HG03139 (cell line): ENCODE measurements around the gene FBXO39.
"Not testable (repeated sequence)": the region's sequence is repeated elsewhere in the genome, so short reads cannot be mapped to it uniquely, and the experiment has no call there.

Experiments used
- ATAC-seq: cut with Tn5 transposase; IDR thresholded peaks from one replicate; pipeline ENCODE4 v1.9.1; 2021; ENCODE audit not compliant: unreplicated experiment

The FBXO39 gene

DNA sequence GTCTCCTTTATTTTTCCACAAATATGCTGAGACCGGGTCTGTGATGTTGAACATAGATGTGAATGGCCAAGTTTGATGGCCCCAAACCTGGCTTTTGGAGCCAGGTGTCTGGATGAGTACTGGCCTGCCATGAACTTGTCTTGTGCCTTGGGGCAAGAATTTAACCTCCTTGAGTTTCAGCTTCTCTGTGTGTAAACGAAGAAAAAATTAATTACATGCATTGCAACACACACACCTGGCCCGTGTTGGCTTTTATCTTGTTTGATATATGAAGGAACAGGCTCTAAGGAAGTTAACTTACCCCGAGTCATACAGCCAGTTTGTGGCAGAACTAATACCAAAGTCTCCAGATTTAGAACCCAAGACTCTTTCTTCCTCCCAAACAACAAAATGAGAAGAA lies 13.1 kb downstream of the FBXO39 start:
- ATAC-seq: no peak

DNA sequence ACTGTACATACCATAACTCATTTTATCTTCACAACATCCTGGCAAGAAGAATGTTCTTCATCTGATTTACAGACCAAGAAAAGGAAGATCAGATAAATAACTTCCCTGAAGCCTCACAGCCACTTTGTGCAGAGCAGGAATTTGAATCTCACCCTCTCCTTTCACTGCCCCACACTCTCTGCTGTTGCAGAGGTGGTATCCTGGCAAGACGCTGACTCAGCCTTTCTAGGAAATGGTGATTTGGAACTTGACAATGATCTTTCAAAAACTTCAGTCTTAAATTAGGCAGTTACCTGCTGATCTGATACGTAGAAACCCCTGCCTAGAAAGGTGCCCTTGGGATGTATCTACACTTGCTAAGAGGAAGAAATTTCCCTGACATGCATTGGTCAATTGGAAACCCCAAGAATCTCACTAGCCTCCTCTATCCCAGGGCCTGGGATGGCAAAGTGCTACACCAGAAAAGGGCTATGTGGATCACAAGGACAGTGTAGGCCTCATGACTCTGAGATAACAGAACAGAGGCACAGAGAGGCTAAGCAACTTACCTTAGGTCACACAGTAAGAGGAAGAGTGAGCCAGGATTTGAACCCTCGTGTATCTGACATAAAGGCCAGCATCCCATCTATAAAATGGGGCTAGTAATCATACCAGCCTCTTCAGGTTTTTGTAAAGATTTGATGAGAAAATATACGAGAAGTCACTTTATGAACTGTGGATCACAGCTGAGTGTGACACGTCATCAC lies 17.9 kb downstream of the FBXO39 start:
- ATAC-seq: no peak

DNA sequence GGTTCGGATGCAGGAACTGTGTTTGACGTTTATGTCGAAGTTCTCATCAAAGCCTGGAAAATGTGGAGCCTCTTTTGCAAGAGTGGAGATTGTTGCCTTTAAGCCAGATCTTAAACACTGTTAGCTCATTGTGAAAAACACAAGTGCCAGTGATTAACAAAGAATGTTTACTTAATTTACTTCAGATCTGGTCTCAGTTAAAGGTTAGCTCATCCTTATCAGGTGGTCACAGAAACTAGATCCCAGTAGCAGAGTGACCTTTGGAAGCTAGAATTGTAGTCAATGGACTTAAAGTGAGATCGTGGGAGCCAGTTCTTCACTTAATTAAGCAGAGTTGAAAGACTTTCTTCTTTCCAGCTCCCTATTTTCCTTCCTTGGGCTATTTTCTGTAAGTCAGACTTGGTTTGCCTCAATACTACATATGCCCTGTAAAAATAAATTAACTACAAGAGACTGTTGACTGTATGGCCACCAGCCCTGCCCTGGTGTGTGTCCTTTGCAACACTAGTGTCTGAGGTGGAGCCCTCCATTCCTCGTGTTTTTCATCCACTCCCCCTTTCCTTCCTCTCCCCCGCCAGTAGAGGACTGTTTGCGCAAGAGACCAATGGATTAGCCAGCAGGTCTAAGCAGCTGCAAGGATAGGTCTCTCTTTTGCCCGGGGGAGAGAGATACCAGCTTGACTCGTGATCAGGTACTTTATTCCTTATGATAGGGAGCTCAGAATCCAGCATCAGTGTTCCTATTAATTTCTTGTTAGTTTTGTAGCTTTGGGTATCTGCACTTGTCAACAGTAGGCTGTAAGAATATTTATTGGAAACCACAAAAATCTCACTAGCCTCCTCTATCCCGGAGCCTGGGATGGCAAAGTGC lies 20.2 kb downstream of the FBXO39 start:
- no peak for ATAC-seq

DNA sequence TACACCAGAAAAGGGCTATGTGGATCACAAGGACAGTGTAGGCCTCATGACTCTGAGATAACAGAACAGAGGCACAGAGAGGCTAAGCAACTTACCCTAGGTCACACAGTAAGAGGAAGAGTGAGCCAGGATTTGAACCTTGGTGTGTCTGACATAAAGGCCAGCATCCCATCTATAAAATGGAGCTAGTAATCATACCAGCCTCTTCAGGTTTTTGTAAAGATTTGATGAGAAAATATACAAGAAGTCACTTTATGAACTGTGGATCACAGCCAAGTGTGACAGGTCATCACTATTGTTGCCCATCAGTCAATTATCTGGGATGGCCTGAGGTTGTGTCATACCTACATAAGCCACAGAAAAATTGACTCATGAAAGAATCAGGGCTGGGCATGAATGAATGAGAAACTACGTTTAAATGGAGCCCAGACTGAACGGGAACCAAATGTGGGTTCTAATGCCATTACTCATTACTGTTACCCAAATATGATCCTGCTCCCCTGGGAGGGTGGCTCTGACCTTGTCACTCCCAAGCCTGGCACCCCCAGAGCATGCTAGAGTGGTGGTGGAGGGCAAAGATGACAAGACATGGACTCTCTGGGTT lies 21.0 kb downstream of the FBXO39 start:
- ATAC-seq: no peak

DNA sequence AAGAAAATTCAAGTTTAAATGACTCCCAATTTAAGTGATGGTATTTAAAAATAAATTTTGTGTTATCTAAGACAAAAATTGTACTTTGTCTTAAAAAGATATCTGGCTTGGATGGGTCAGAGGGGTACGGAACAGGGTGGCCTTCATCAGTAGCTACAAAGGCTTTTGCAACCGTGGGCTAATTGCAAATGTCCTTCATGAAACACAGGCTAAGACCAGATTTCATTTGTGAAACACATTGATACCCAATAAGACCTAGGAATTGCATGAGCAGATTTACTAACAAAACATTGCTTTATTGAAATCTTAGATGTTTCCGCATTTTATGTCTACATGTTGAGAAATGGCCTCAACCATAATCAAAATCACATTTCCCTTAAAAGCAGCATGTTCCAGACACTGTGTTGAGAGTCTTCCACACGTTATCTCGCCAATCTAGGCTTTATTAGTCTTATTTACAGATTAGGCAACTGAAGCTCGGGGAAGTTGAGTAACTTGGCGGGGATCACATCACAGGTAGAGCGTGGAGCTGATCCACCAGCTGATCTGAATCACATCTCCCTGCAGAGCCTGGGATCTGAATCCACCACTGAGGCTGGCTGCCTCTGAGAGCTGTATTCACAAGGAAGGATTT lies 21.8 kb downstream of the FBXO39 start:
- ATAC-seq: no peak

DNA sequence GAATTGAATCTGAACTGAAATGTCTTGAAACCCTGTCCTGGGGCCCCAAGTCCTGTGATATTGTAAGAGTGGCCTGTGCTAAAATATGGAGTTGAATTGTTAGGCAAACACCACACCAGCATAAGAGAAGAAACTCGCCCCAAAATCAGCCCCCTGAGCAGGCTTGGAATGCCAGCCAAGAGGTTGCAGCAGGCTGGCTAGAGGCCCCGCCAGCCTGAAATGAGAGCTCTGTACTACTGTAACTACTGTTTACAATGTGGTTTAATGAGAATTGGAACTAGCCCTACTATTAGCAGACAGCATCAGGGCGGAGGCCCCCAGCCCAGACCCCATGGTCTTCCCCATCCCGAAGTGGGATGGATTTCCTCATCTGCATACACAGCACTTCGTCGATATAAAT lies 23.7 kb downstream of the FBXO39 start:
- no peak for ATAC-seq

DNA sequence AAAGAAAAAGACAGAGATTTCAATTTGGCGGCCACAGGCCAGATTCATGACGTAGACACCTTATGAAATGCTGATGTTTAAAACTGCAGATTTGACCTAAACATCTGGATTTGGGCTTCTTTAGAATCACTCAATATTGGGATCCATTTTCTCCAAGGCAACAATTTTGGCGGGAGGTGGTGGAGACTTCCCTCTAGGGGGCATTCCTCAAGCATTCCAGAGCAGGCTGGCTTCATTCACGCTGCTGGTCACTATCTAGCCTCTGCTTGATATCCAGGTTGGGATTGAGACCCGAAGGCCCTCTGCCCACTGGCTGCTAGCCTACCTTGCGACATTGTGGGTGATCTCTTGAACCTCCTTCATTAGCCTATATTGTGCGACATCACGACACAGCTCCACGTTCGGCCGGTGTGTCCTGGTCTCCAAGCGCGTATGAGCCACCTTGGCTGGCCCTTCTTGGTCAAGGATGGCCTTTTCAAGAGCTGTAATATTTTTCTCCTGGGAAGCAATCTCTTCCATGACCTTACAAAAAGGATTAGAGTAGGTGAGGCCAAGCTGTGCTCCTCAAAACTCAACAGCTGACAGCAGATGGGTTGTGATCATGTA lies 24.5 kb downstream of the FBXO39 start:
- no peak for ATAC-seq

DNA sequence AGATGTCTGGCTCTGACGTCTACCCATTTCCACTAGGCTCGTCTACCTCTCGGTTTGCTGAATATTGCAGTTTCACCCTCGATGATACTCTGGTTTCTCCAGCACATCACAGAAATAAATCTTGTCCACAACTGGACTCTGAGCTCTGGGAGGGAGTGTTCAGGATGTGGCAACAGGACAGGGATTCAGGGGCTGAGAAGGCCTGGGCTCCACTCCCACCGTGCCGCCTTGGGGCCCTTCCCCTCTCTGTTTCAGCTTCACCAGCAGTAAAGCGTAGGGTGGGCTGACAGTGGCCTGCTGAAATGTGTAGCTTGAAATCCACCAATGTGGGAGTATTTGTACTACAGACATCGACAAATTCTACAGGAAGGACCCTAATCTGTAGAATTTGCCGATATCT lies 35.5 kb downstream of the FBXO39 start:
- ATAC-seq: no peak

DNA sequence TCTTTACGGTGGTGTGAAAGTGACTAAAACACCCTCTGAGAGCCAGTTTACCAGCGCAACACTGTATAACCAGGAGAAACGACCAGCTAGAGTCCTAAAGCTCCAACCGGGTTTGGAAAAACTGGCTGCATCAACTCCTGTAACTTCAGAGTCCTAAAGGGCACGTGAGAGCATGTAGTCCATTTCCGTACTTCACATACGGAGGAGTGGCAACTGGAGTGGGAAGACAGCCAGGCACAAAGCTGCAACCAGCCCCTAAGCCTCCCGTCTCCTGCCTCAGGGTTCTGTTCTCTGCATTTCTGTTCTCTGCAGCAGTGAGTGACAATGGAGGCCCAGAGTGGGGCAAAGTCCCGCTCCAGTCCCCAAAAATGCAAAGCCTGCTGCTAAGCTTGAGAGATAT lies 36.3 kb downstream of the FBXO39 start:
- no peak for ATAC-seq

DNA sequence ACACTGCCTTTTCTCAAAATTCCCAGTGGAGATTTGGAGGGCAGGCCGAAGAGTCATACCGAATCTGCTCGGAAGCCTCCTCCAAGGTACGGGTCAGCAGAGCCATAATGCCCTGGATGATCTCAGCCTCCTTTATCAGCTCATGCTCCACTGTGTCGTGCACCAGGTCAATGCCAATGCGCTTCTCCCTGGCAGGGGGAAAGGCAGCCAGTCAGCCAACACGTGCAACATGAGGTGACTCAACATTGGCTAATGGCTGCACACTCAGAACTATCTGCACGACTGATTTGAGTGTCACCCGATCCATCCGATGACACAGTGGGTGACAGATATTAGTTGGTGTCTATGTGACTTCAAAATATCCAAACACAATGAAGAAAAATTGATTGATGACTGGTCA lies 39.8 kb downstream of the FBXO39 start:
- no peak for ATAC-seq

DNA sequence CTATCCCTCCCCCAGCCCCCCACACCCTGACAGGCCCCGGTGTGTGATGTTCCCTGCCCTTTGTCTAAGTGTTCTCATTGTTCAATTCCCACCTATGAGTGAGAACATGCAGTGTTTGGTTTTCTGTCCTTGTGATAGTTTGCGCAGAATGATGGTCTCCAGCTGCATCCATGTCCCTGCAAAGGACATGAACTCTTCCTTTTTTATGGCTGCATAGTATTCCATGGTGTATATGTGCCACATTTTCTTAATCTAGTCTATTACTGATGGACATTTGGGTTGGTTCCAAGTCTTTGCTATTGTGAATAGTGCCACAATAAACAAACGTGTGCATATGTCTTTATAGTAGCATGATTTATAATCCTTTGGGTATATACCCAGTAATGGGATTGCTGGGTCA lies 40.4 kb downstream of the FBXO39 start:
- ATAC-seq: not testable (repeated sequence)

DNA sequence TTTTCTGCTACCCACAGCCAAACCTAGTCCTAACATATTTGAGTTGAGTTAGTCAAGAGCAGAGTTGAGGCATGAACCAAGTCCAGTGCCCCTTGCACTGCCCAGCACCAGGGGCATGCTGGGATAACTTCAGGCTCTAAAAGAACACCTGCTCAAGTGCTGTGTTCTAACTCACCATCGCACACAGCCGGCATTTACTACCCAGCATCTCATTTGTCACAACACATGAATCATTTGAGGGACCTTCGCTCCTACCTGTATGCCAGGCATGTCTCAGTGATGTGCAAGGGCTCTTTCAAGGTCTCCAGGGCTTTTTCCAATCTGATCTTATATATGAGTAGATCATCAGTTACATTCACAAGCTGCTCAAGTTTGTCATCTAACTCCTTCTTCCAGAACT lies 42.9 kb downstream of the FBXO39 start:
- no peak for ATAC-seq

DNA sequence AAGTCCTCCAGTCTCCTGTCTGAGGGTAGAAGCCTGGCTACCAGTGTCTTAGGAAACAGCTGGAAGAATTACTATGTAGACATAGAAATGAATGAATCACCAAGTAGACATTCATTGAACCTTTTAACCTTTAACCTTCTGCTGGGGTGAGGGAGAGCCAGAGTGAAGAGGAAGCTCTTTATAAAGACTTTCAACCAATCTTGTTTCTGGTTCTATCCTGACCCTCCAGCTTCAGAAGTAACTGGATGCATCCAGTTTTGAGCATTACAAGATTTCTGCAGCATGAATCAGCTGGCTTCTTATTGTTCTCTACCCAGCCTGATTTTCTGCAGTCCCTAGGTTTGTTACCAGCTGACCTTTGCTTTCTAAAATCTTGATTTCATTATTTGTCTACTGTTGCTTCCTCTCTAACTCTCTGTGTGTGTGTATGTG lies 47.0 kb downstream of the FBXO39 start:
- ATAC-seq: no peak

DNA sequence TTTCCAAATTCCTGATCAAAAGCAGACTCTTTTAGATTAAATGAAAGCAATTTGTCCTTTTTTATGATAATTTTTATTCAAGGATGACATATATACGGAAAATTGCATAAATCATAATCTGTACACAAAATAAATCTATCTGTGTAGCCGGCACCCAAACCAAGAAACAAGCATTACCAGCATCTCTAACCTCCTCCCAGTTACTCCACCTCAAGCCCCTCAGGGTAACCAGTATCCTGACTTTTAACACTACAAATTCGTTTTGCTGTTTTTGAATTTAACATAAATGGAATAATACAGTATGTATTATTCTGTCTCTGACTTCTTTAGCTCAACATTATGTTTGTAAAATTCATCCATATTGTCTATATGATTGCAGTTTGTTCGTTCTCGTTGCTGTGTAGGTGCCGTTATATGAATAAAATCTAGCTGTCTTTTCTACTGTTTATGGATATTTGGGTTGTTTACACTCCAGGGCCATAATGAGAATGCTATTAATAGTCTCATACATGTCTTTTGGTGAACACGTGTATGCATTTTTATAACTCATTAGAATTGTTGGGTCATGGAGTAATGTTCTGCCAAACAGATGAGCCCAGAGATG lies 54.5 kb downstream of the FBXO39 start:
- no peak for ATAC-seq

DNA sequence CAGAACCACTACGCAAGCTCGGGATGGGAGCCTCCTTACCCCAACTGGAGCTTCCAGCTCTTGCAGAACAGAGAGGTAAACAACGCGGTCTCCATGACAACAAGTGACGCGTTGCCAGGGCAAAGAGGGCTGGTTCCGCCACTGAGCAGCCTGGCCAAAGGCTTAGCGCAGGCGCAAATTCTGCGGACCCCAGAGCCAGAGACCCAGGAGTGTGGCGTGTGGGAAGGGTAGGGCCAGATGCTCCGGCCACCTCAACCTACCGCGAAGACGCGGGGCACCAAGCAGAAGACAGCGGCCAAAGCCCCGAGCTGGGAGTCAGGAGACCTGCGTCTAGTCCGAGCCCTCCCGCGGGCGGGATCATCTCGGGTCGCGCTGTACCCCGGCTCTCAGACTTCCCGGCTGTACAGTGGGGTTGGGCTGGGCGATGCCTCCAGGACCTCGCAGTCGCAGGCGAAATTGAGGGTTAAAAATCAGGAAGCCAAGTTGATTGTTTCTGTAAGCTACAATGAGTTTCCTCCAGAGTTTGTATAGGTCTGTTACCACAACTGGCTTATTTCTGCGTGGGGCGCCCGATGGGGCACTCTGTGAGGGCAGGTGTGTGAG lies 55.7 kb downstream of the FBXO39 start, which contains the start of gene TEKT1:
TSS of gene TEKT1 (minus strand) at position 69 of the 603 bp plus-strand sequence. CDS start 1,353 bp downstream, outside the sequence.
- no peak for ATAC-seq
